ENCODE data around the gene INIP.

The INIP gene

GRCh38 chr9:112654282-112654681, 63.6 kb downstream of the INIP start:
- Histone ChIP-seq H2BK120ac (ENCODE audit: low read depth, low read length) (no peak overlapping the region), H3K14ac (ENCODE audit: low read length) (no peak overlapping the region), H4K8ac (ENCODE audit: low read depth, low read length) (no peak overlapping the region), H3K79me1 (ENCODE audit: low read depth, low read length) (no peaks in the 10 kb centered on the region), H3K4ac (ENCODE audit: low read length) (no peak overlapping the region), H3K18ac (ENCODE audit: low read length) (no peak overlapping the region), H2AK5ac (ENCODE audit: low read depth, low read length) (no peak overlapping the region), H3K27me3 (ENCODE audit: control insufficient read depth in 3 of 3, insufficient read depth in 3 of 3, low read depth in 1 of 3, low read length in 3 of 3) (no peaks in the 10 kb centered on the region), H3K27ac (replicated peaks; ENCODE audit: low read length) (no peak overlapping the region), H2BK12ac (ENCODE audit: low read length) (no peak overlapping the region), H2AFZ (ENCODE audit: low read length) (no peak overlapping the region), H3K4me3 (ENCODE audit: low read length in 2 of 2) (no peak overlapping the region), H3K9ac (ENCODE audit: low read depth, low read length, poor library complexity) (no peak overlapping the region), H3K9me3 (replicated peaks in 1 of 2; ENCODE audit: control insufficient read depth in 2 of 2, insufficient read depth in 1 of 2, low read depth in 1 of 2, low read length in 2 of 2) (peaks cover 0 to 19% of the 10 kb centered on the region in 2 donors), H2BK5ac (ENCODE audit: low read length) (no peak overlapping the region), H3K4me2 (ENCODE audit: insufficient read depth, low read length, poor library complexity, severe bottlenecking) (no peak overlapping the region), H3K23ac (ENCODE audit: low read depth, low read length, poor library complexity) (no peak overlapping the region), H2BK15ac (ENCODE audit: low read length) (no peak overlapping the region), H4K91ac (ENCODE audit: low read depth, low read length, poor library complexity) (no peak overlapping the region), H3K4me1 (ENCODE audit: control insufficient read depth in 2 of 2, insufficient read depth in 1 of 2, low read depth in 1 of 2, low read length in 2 of 2) (peaks cover 0 to 12% of the 10 kb centered on the region in 2 donors), H3K36me3 (replicated peaks in 1 of 2; ENCODE audit: control insufficient read depth in 2 of 2, insufficient read depth in 2 of 2, low read length in 2 of 2) (peaks cover 2 to 41% of the 10 kb centered on the region in 2 donors)
- no peak for DNase-seq (ENCODE audit: low spot score)
- no CpG with 5 or more reads among the region's 5 CpGs for WGBS, 2 donors (ENCODE audit: extremely low coverage in 2 of 2, insufficient read length in 2 of 2, insufficient replicate concordance in 1 of 2)

- H4K91ac ChIP-seq (ENCODE audit: low read depth, low read length, poor library complexity): no peak overlapping the region
- H2AK5ac ChIP-seq (ENCODE audit: low read depth, low read length): no peak overlapping the region
- no peak overlapping the region for H3K4me3 ChIP-seq (ENCODE audit: low read length in 2 of 2)
- no peak overlapping the region for H2BK120ac ChIP-seq (ENCODE audit: low read depth, low read length)
- H3K36me3 ChIP-seq (replicated peaks in 1 of 2; ENCODE audit: control insufficient read depth in 2 of 2, insufficient read depth in 2 of 2, low read length in 2 of 2): peaks cover 4 to 72% of the 10 kb centered on the region in 2 donors
- H2AFZ ChIP-seq (ENCODE audit: low read length): no peak overlapping the region
- no peak overlapping the region for H2BK5ac ChIP-seq (ENCODE audit: low read length)
- H3K9me3 ChIP-seq (replicated peaks in 1 of 2; ENCODE audit: control insufficient read depth in 2 of 2, insufficient read depth in 1 of 2, low read depth in 1 of 2, low read length in 2 of 2): peaks cover 3 to 52% of the 10 kb centered on the region in 2 donors
- no peak overlapping the region for H3K23ac ChIP-seq (ENCODE audit: low read depth, low read length, poor library complexity)
- DNase-seq (ENCODE audit: low spot score): no peak
- H2BK15ac ChIP-seq (ENCODE audit: low read length): no peak overlapping the region
- no peaks in the 10 kb centered on the region for H3K79me1 ChIP-seq (ENCODE audit: low read depth, low read length)
- no peak overlapping the region for H3K4me2 ChIP-seq (ENCODE audit: insufficient read depth, low read length, poor library complexity, severe bottlenecking)
- no peak overlapping the region for H3K14ac ChIP-seq (ENCODE audit: low read length)
- no CpG with 5 or more reads among the region's 1 CpG for WGBS, 2 donors (ENCODE audit: extremely low coverage in 2 of 2, insufficient read length in 2 of 2, insufficient replicate concordance in 1 of 2)
- H4K8ac ChIP-seq (ENCODE audit: low read depth, low read length): no peak overlapping the region
- no peak overlapping the region for H3K4ac ChIP-seq (ENCODE audit: low read length)
- H3K9ac ChIP-seq (ENCODE audit: low read depth, low read length, poor library complexity): no peak overlapping the region
- no peaks in the 10 kb centered on the region for H3K27me3 ChIP-seq (ENCODE audit: control insufficient read depth in 3 of 3, insufficient read depth in 3 of 3, low read depth in 1 of 3, low read length in 3 of 3)
- H3K27ac ChIP-seq (replicated peaks; ENCODE audit: low read length): no peak overlapping the region
- H3K4me1 ChIP-seq (ENCODE audit: control insufficient read depth in 2 of 2, insufficient read depth in 1 of 2, low read depth in 1 of 2, low read length in 2 of 2): peaks cover 0 to 4% of the 10 kb centered on the region in 2 donors
- no peak overlapping the region for H3K18ac ChIP-seq (ENCODE audit: low read length)
- H2BK12ac ChIP-seq (ENCODE audit: low read length): no peak overlapping the region
Measured at GRCh38 chr9:112648624-112649023, 69.3 kb downstream of the INIP start.

GRCh38 chr9:112647596-112647995, 70.3 kb downstream of the INIP start:
- Histone ChIP-seq H3K4me2 (ENCODE audit: insufficient read depth, low read length, poor library complexity, severe bottlenecking) (no peak overlapping the region), H3K23ac (ENCODE audit: low read depth, low read length, poor library complexity) (no peak overlapping the region), H2BK120ac (ENCODE audit: low read depth, low read length) (no peak overlapping the region), H2BK12ac (ENCODE audit: low read length) (no peak overlapping the region), H3K4ac (ENCODE audit: low read length) (no peak overlapping the region), H3K9me3 (replicated peaks in 1 of 2; ENCODE audit: control insufficient read depth in 2 of 2, insufficient read depth in 1 of 2, low read depth in 1 of 2, low read length in 2 of 2) (peaks cover 3 to 48% of the 10 kb centered on the region in 2 donors), H3K18ac (ENCODE audit: low read length) (no peak overlapping the region), H3K27ac (replicated peaks; ENCODE audit: low read length) (no peak overlapping the region), H3K79me1 (ENCODE audit: low read depth, low read length) (no peaks in the 10 kb centered on the region), H3K36me3 (replicated peaks in 1 of 2; ENCODE audit: control insufficient read depth in 2 of 2, insufficient read depth in 2 of 2, low read length in 2 of 2) (peaks cover 2 to 64% of the 10 kb centered on the region in 2 donors), H2AFZ (ENCODE audit: low read length) (no peak overlapping the region), H4K8ac (ENCODE audit: low read depth, low read length) (no peak overlapping the region), H3K27me3 (ENCODE audit: control insufficient read depth in 3 of 3, insufficient read depth in 3 of 3, low read depth in 1 of 3, low read length in 3 of 3) (no peaks in the 10 kb centered on the region), H3K4me3 (ENCODE audit: low read length in 2 of 2) (no peak overlapping the region), H3K9ac (ENCODE audit: low read depth, low read length, poor library complexity) (no peak overlapping the region), H2AK5ac (ENCODE audit: low read depth, low read length) (no peak overlapping the region), H4K91ac (ENCODE audit: low read depth, low read length, poor library complexity) (no peak overlapping the region), H2BK5ac (ENCODE audit: low read length) (no peak overlapping the region), H2BK15ac (ENCODE audit: low read length) (no peak overlapping the region), H3K14ac (ENCODE audit: low read length) (no peak overlapping the region), H3K4me1 (ENCODE audit: control insufficient read depth in 2 of 2, insufficient read depth in 1 of 2, low read depth in 1 of 2, low read length in 2 of 2) (no peaks in the 10 kb centered on the region)
- WGBS, 2 donors (ENCODE audit: extremely low coverage in 2 of 2, insufficient read length in 2 of 2, insufficient replicate concordance in 1 of 2): no CpG with 5 or more reads among the region's 3 CpGs
- DNase-seq (ENCODE audit: low spot score): no peak

- no peak for DNase-seq (ENCODE audit: low spot score)
Measured at GRCh38 chr9:112642126-112642525, 75.8 kb downstream of the INIP start.

More at GRCh38 chr9:112642126-112642525, 75.8 kb downstream of the INIP start:
- Histone ChIP-seq H3K4ac (ENCODE audit: low read length) (no peak overlapping the region), H3K4me3 (ENCODE audit: low read length in 2 of 2) (no peak overlapping the region), H4K91ac (ENCODE audit: low read depth, low read length, poor library complexity) (no peak overlapping the region), H3K79me1 (ENCODE audit: low read depth, low read length) (no peaks in the 10 kb centered on the region), H3K9ac (ENCODE audit: low read depth, low read length, poor library complexity) (no peak overlapping the region), H2AFZ (ENCODE audit: low read length) (no peak overlapping the region), H2BK5ac (ENCODE audit: low read length) (no peak overlapping the region), H2BK15ac (ENCODE audit: low read length) (no peak overlapping the region), H3K4me1 (ENCODE audit: control insufficient read depth in 2 of 2, insufficient read depth in 1 of 2, low read depth in 1 of 2, low read length in 2 of 2) (no peaks in the 10 kb centered on the region), H3K18ac (ENCODE audit: low read length) (no peak overlapping the region), H3K14ac (ENCODE audit: low read length) (no peak overlapping the region), H3K27me3 (ENCODE audit: control insufficient read depth in 3 of 3, insufficient read depth in 3 of 3, low read depth in 1 of 3, low read length in 3 of 3) (no peaks in the 10 kb centered on the region), H3K23ac (ENCODE audit: low read depth, low read length, poor library complexity) (no peak overlapping the region), H3K9me3 (replicated peaks in 1 of 2; ENCODE audit: control insufficient read depth in 2 of 2, insufficient read depth in 1 of 2, low read depth in 1 of 2, low read length in 2 of 2) (peaks cover 7 to 35% of the 10 kb centered on the region in 2 donors), H2BK12ac (ENCODE audit: low read length) (no peak overlapping the region), H3K4me2 (ENCODE audit: insufficient read depth, low read length, poor library complexity, severe bottlenecking) (no peak overlapping the region), H3K27ac (replicated peaks; ENCODE audit: low read length) (no peak overlapping the region), H4K8ac (ENCODE audit: low read depth, low read length) (no peak overlapping the region), H2AK5ac (ENCODE audit: low read depth, low read length) (no peak overlapping the region), H3K36me3 (replicated peaks in 1 of 2; ENCODE audit: control insufficient read depth in 2 of 2, insufficient read depth in 2 of 2, low read length in 2 of 2) (peaks cover 0 to 31% of the 10 kb centered on the region in 2 donors), H2BK120ac (ENCODE audit: low read depth, low read length) (no peak overlapping the region)
- WGBS, 2 donors (ENCODE audit: extremely low coverage in 2 of 2, insufficient read length in 2 of 2, insufficient replicate concordance in 1 of 2): no CpG with 5 or more reads among the region's 3 CpGs
